K562 (cell line): ENCODE measurements around the gene HEMK1.

Experiments used
- HMG20A ChIP-seq: fragments of 450-650 bp; formaldehyde crosslinking; conservative IDR thresholded peaks from 2 replicates; pipeline ENCODE4 v1.4.0; 2020; ENCODE audit warnings: mild to moderate bottlenecking, mixed read lengths
- ZSCAN32 ChIP-seq: fragments of 450-650 bp; formaldehyde crosslinking; IDR thresholded peaks from 2 replicates; pipeline ENCODE4 v1.4.0; 2020; ENCODE audit warnings: mild to moderate bottlenecking, moderate library complexity

GRCh38 chr3:50627407-50628051 lies 58.2 kb downstream of the HEMK1 start:
- no peak for TF ChIP-seq HMG20A (CRISPR knock-in tag)
- no peak for TF ChIP-seq ZSCAN32 (CRISPR knock-in tag)
